Measurements from ENCODE around the gene PLPP1. TPM values are rescaled to one million over a fixed set of nuclear protein-coding genes. Genes with fewer than 3 reads are reported as not detected.
A peak's percentile ranks its signal among the peaks of the same experiment; 100 is the strongest.

The PLPP1 gene
- total and polyA plus RNA-seq, 2 of the 8 experiments (the other 6 are each of a cell fraction or from before 2014, with no cell fraction given), result 43.7 to 91.3 TPM

GRCh38 chr5:55568654-55569512, 34.1 kb upstream of the PLPP1 start:
- Histone ChIP-seq H2AK5ac (ENCODE audit: low read depth, low read length) (no peak overlapping the region), H3K23me2 (ENCODE audit: low read depth, low read length) (no peaks in the 10 kb centered on the region), H3K4me3 (ENCODE audit: extremely low read depth in 1 of 4, insufficient read depth in 2 of 4, low read depth in 3 of 4, low read length in 4 of 4) (no peak overlapping the region), H2AFZ (ENCODE audit: low read length) (0 out of 2 replicates have a peak overlapping the region, but pooled peaks have one; percentile 7), H3K23ac (ENCODE audit: insufficient read length) (no peak overlapping the region), H3K36me3 (ENCODE audit: control insufficient read depth in 2 of 4, insufficient read depth in 4 of 4, low read length in 3 of 4) (no peaks in the 10 kb centered on the region), H3K9me3 (ENCODE audit: insufficient read depth in 2 of 2, low read depth in 1 of 2, low read length in 1 of 2) (no peaks in the 10 kb centered on the region), H3K79me1 (ENCODE audit: low read depth, low read length) (no peaks in the 10 kb centered on the region), H3K27ac (ENCODE audit: low read depth, low read length) (no peak overlapping the region), H2BK120ac (replicated peaks; ENCODE audit: low read depth, low read length) (no peak overlapping the region), H3K79me2 (ENCODE audit: control insufficient read depth in 1 of 2, insufficient read depth in 2 of 2, low read length in 2 of 2) (no peaks in the 10 kb centered on the region), H3K27me3 (replicated peaks in 1 of 4; ENCODE audit: control insufficient read depth in 3 of 4, extremely low read depth in 1 of 4, insufficient read depth in 3 of 4, low read length in 3 of 4) (no peaks in the 10 kb centered on the region), H3K4me1 (replicated peaks in 1 of 4; ENCODE audit: control insufficient read depth in 3 of 4, insufficient read depth in 4 of 4, low read length in 3 of 4) (peaks cover 5 to 32% (median 17%) of the 10 kb centered on the region in 4 experiments; a peak in 5 of 7 replicates), H4K20me1 (replicated peaks in 1 of 2; ENCODE audit: control insufficient read depth in 1 of 2, insufficient read depth in 2 of 2, low read length in 2 of 2) (no peaks in the 10 kb centered on the region), H2BK15ac (ENCODE audit: low read length) (no peak overlapping the region), H2BK20ac (ENCODE audit: low read length) (no peak overlapping the region; the same call in 1 of the 2 replicates), H4K5ac (ENCODE audit: insufficient read length, low read depth, low read length) (peak overlapping the region; percentile 78), H3K9ac (replicated peaks in 1 of 4; ENCODE audit: extremely low read depth in 1 of 4, low read depth in 3 of 4, low read length in 3 of 4) (no peak overlapping the region), H3K18ac (ENCODE audit: extremely low read depth, low read length) (peak overlapping the region; percentile 44; the same call in 1 of the 2 replicates), H3K56ac (replicated peaks; ENCODE audit: insufficient read length, low read depth, low read length) (no peak overlapping the region), H2BK5ac (ENCODE audit: low read depth, low read length) (no peak overlapping the region), H4K91ac (replicated peaks; ENCODE audit: insufficient read length, low read length) (no peak overlapping the region), H3K14ac (ENCODE audit: insufficient read length) (no peak overlapping the region), H3K4ac (replicated peaks; ENCODE audit: insufficient read length, low read depth, low read length) (no peak overlapping the region), H2BK12ac (ENCODE audit: low read depth, low read length) (peak overlapping the region; percentile 52; the same call in 1 of the 2 replicates), H4K8ac (ENCODE audit: extremely low read depth, insufficient read depth, low read length) (no peak overlapping the region), H3K4me2 (ENCODE audit: insufficient read depth in 1 of 2, low read depth in 2 of 2, low read length in 2 of 2) (no peak overlapping the region; a peak in 1 of 4 replicates)
- WGBS, 2 experiments (ENCODE audit: extremely low coverage in 1 of 2, insufficient coverage in 1 of 2, insufficient read length in 1 of 2, insufficient replicate concordance in 2 of 2, low coverage in 1 of 2, low lambda C conversion rate in 2 of 2, missing lambda C conversion rate in 1 of 2), result 75% methylated on average over 15 of the region's 15 CpGs; no CpG with 5 or more reads in 1 of the 2 experiments
- POLR2A ChIA-PET (ENCODE audit: partially characterized antibody), result no interaction called here
- CTCF ChIA-PET (ENCODE audit: partially characterized antibody), result no interaction called here
- no peak for FAIRE-seq
- DNase-seq (ENCODE audit: low read depth in 1 of 2, low spot score in 2 of 2), result no peak
- no peak for TF ChIP-seq RBBP5 (IDR thresholded peaks at IDR 0.05; ENCODE audit: borderline replicate concordance, low read depth, low read length)
- no peak for TF ChIP-seq ATF3 (IDR thresholded peaks at IDR 0.05; ENCODE audit: insufficient read depth, low read depth, low read length)
- no peak for TF ChIP-seq NRF1 (IDR thresholded peaks at IDR 0.05; ENCODE audit: low read depth, low read length)
- no peak for TF ChIP-seq CHD2 (IDR thresholded peaks at IDR 0.05; ENCODE audit: low read length)
- TF ChIP-seq HDAC2 (IDR thresholded peaks at IDR 0.05; ENCODE audit: borderline replicate concordance in 1 of 2, low read depth in 2 of 2, low read length in 2 of 2), result no peak
- TF ChIP-seq SP1 (IDR thresholded peaks at IDR 0.05; ENCODE audit: low read depth, low read length), result no peak
- no peak for TF ChIP-seq E2F6 (IDR thresholded peaks at IDR 0.05)
- TF ChIP-seq ASH2L (IDR thresholded peaks at IDR 0.05; ENCODE audit: low read length), result no peak
- TF ChIP-seq GABPA (IDR thresholded peaks at IDR 0.05; ENCODE audit: borderline replicate concordance, insufficient read depth, low read length), result no peak
- TF ChIP-seq POU5F1 (IDR thresholded peaks at IDR 0.05; ENCODE audit: low read depth, low read length), result no peak
- TF ChIP-seq JUND (IDR thresholded peaks at IDR 0.05; ENCODE audit: low read length), result no peak

Data from H1 (cell line).